Natural killer cell treated with Interleukin-12 subunit alpha and Interleukin-12 subunit beta and Interleukin-15 and Interleukin-18, amount 100 ng/mL, for 72 hours (primary cell): ENCODE results near the gene PLA2G4D. TPM values are rescaled to one million over a fixed set of nuclear protein-coding genes. Genes with fewer than 3 reads are reported as not detected.

Experiments
- total RNA-seq, 2 donors: library from RNA; stranded (reverse); gene quantifications; one replicate each; pipeline ENCODE4 v1.2.3, GENCODE V29; 2022

PLA2G4D gene
- total RNA-seq, 2 donors from 2014 or later: not detected

Other genes with a start within 250 kb of the PLA2G4D start
- gene SPTBN5, start 200.5 kb downstream of the PLA2G4D start, total RNA-seq: 1 to 10 TPM; 1.1 to 2.4 TPM
- gene EHD4, start 122.0 kb downstream of the PLA2G4D start, total RNA-seq: 10 to 100 TPM; 19.9 to 24.5 TPM
- not detected for gene PLA2G4E, start 73.5 kb downstream of the PLA2G4D start, total RNA-seq
- not detected for gene PLA2G4F, start 62.1 kb upstream of the PLA2G4D start, total RNA-seq
- gene VPS39, start 113.7 kb upstream of the PLA2G4D start, total RNA-seq: 10 to 100 TPM; 66.2 to 84.6 TPM
- gene GANC, start 178.6 kb upstream of the PLA2G4D start, total RNA-seq: 10 to 100 TPM; 16.0 to 24.4 TPM
- 10 to 100 TPM; 53.0 to 59.4 TPM for gene TMEM87A, start 178.9 kb upstream of the PLA2G4D start, total RNA-seq